HG03196 (cell line): ENCODE data around the gene MAGI3.

ENCODE experiments used
- ATAC-seq: cut with Tn5 transposase; IDR thresholded peaks from one replicate; pipeline ENCODE4 v1.9.1; 2021; ENCODE audit not compliant: unreplicated experiment

The MAGI3 gene

GRCh38 chr1:113511269-113511668 is 121.0 kb downstream of the MAGI3 start:
- ATAC-seq: no peak

- no peak for ATAC-seq
Measured at GRCh38 chr1:113515498-113515897, 125.2 kb downstream of the MAGI3 start.

- ATAC-seq: no peak
Measured at GRCh38 chr1:113517346-113517745, 127.0 kb downstream of the MAGI3 start.

GRCh38 chr1:113517983-113518382 is 127.7 kb downstream of the MAGI3 start:
- no peak for ATAC-seq

GRCh38 chr1:113519556-113519955 is 129.2 kb downstream of the MAGI3 start:
- no peak for ATAC-seq

GRCh38 chr1:113530021-113530420 is 139.7 kb downstream of the MAGI3 start:
- ATAC-seq: no peak

- no peak for ATAC-seq
Measured at GRCh38 chr1:113531321-113531720, 141.0 kb downstream of the MAGI3 start.

- no peak for ATAC-seq
Measured at GRCh38 chr1:113533061-113533460, 142.7 kb downstream of the MAGI3 start.

- no peak for ATAC-seq
Measured at GRCh38 chr1:113534130-113534817, 144.0 kb downstream of the MAGI3 start.

GRCh38 chr1:113534875-113535274 is 144.6 kb downstream of the MAGI3 start:
- ATAC-seq: no peak

- no peak for ATAC-seq
Measured at GRCh38 chr1:113536182-113536780, 146.0 kb downstream of the MAGI3 start.

GRCh38 chr1:113538225-113538624 is 147.9 kb downstream of the MAGI3 start:
- ATAC-seq: no peak

GRCh38 chr1:113540335-113540734 is 150.0 kb downstream of the MAGI3 start:
- ATAC-seq: no peak

GRCh38 chr1:113541106-113541505 is 150.8 kb downstream of the MAGI3 start:
- no peak for ATAC-seq

- ATAC-seq: no peak
Measured at GRCh38 chr1:113542221-113542701, 151.9 kb downstream of the MAGI3 start.

- ATAC-seq: no peak
Measured at GRCh38 chr1:113543110-113543509, 152.8 kb downstream of the MAGI3 start.

GRCh38 chr1:113545210-113545609 is 154.9 kb downstream of the MAGI3 start:
- no peak for ATAC-seq

GRCh38 chr1:113545626-113546025 is 155.3 kb downstream of the MAGI3 start:
- no peak for ATAC-seq

- no peak for ATAC-seq
Measured at GRCh38 chr1:113551728-113552127, 161.4 kb downstream of the MAGI3 start.

- no peak for ATAC-seq
Measured at GRCh38 chr1:113552244-113552643, 161.9 kb downstream of the MAGI3 start.

- ATAC-seq: no peak
Measured at GRCh38 chr1:113557187-113557586, 166.9 kb downstream of the MAGI3 start.

- ATAC-seq: no peak
Measured at GRCh38 chr1:113565621-113566020, 175.3 kb downstream of the MAGI3 start.

- no peak for ATAC-seq
Measured at GRCh38 chr1:113567427-113567826, 177.1 kb downstream of the MAGI3 start.
